Aorta (tissue), 5 donors: ENCODE data around the gene ADRM1. TPM values are rescaled to one million over a fixed set of nuclear protein-coding genes. Genes with fewer than 3 reads are reported as not detected.

Experiments used
- ATAC-seq: fragments of 200-7000 bp; cut with Tn5 transposase; one replicate; pipeline ENCODE4 v1.9.1; 2022; ENCODE audit warnings: moderate library complexity; ENCODE audit not compliant: low FRiP score
- DNase-seq, 2 donors: peaks; one replicate each; pipeline ENCODE4 v3.0.0-alpha.2; 2020
- H3K27ac ChIP-seq, 2 donors: one replicate each; pipeline ENCODE4 v1.5.1; 2013; ENCODE audit warnings: low read length in 2 of 2, mild to moderate bottlenecking in 2 of 2, moderate library complexity in 2 of 2, control low read depth in 1 of 2, inconsistent platforms in 1 of 2, low read depth in 1 of 2
- H3K27me3 ChIP-seq, 2 donors: one replicate each; pipeline ENCODE4 v1.6.1; 2013; ENCODE audit warnings: control low read depth in 1 of 2, low read length in 1 of 2, mild to moderate bottlenecking in 1 of 2, moderate library complexity in 1 of 2; ENCODE audit not compliant: insufficient read depth in 2 of 2, control insufficient read depth in 1 of 2
- H3K36me3 ChIP-seq, 2 donors: one replicate each; pipeline ENCODE4 v1.6.1; 2013; ENCODE audit warnings: control low read depth in 1 of 2, low read length in 1 of 2, mild to moderate bottlenecking in 1 of 2; ENCODE audit not compliant: insufficient read depth in 2 of 2, control insufficient read depth in 1 of 2
- H3K4me1 ChIP-seq, 2 donors: one replicate each; pipeline ENCODE4 v1.6.1; 2013; ENCODE audit warnings: low read length in 2 of 2, control low read depth in 1 of 2, mild to moderate bottlenecking in 1 of 2, moderate library complexity in 1 of 2; ENCODE audit not compliant: insufficient read depth in 2 of 2, control insufficient read depth in 1 of 2
- H3K4me3 ChIP-seq, 2 donors: one replicate each; pipeline ENCODE4 v1.5.1; 2013; ENCODE audit warnings: low read length in 2 of 2, control low read depth in 1 of 2, mild to moderate bottlenecking in 1 of 2
- H3K9me3 ChIP-seq: one replicate; pipeline ENCODE4 v1.6.1; 2013; ENCODE audit warnings: mild to moderate bottlenecking, low read length; ENCODE audit not compliant: control insufficient read depth
- WGBS, 2 donors: extraction: QIAGEN DNeasy Blood & Tissue Kit; methylation state at CpG; one replicate each; pipeline ENCODE4 v1.1.7; 2013; 5-methylcytosine and 5-hydroxymethylcytosine counted together
- intact Hi-C, 2 donors: fragments of 100-400 bp; cut with DNase I; formaldehyde crosslinking; loops; one replicate each; pipeline versions ENCODE4 v1.14.2 to v1.15.0; 2022
- polyA plus RNA-seq, 2 donors: library from polyadenylated mRNA; stranded (reverse); fragments of 200-250 nt; gene quantifications; one replicate each; pipeline ENCODE4 v1.2.3, GENCODE V29; 2013
- total RNA-seq, 2 donors: library from RNA; stranded (reverse); fragmentation: NEBNext Ultra II Directional; extraction: Animal tissue kit (Norgen Biotek cat#: 25700); gene quantifications; one replicate each; pipeline ENCODE4 v1.2.1, GENCODE V29; 2021
- donor health status: healthy with polysubstance abuse.
- donor health status: Bipolar disorder and iron deficiency.
- donor health status: DM: no; HTN: no; CAD: no.
- donor health status: DM: no; HTN: no; CAD: no.
- donor health status: DM: yes; HTN: yes; CAD: no.

Gene ADRM1
- total and polyA plus RNA-seq, 4 donors, result 41.4 to 80.9 (median 58.9) TPM

DNA sequence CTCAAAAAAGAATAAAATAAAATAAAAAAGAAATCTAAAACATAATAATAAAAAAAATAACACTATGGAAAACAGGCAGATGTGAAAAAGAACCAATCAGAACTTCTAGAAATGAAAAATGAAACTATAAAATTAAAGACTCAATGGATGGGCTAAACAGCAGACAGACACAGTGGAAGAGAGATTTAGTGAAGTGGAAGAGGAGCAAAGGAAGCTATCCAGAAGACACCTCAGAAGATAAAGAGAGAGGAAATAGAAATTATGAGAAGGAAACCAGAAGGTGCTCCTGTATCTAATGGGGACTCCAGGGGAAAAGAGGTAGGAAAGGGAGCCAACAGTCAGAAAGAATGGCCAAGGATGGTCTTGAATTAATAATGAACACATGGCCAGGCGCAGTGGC is 45.8 kb downstream of the ADRM1 start:
- DNase-seq, result no peak
- intact Hi-C loops, result loop anchor here in 1 of 2 donors (5.0 kb wide), 1 partner anchor 36 kb away; no protein-coding TSS in a partner anchor

DNA sequence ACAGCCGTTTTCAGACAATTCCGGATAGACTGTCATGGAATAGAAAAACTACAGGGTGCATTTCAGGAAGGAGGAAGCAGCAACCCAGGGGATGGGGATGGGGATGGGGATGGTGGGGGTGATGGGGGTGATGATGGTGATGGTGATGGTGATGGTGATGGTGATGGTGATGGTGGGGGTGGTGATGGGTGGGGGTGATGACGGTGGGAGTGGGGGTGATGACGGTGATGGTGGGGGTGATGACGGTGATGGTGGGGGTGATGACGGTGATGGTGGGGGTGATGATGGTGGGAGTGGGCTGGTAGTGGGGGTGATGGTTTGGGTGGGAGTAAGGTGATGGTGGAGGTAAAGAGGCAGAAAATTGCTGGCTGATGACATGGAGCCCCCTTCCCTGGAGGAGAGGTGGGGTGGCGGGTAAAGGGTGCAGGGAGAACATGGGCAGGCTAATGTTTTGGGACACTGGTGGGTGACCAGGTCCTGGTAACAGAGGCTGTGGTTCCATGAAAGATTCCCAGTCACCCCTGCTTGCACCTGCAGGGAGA is 46.8 kb downstream of the ADRM1 start:
- no peak for DNase-seq
- intact Hi-C loops, result loop anchor here in 1 of 2 donors (5.0 kb wide), 2 partner anchors 37 to 38 kb away; partner anchors contain the start of gene RPS21
- Histone ChIP-seq H3K27ac (no peak overlapping the region), H3K36me3 (peaks cover 0 to 5% of the 10 kb centered on the region in 2 donors), H3K4me3 (no peak overlapping the region), H3K4me1 (no peaks in the 10 kb centered on the region), H3K9me3 (no peaks in the 10 kb centered on the region), H3K27me3 (no peaks in the 10 kb centered on the region)
- 81 to 86% methylated on average over 7 of the region's 7 CpGs for WGBS, 2 donors
- ATAC-seq, result no peak

More for the DNA sequence above, 45.8 kb downstream of the ADRM1 start:
- Histone ChIP-seq H3K27ac (no peak overlapping the region), H3K27me3 (no peaks in the 10 kb centered on the region), H3K4me1 (no peaks in the 10 kb centered on the region), H3K36me3 (peaks cover 0 to 5% of the 10 kb centered on the region in 2 donors), H3K4me3 (no peak overlapping the region), H3K9me3 (no peaks in the 10 kb centered on the region)
- ATAC-seq, result no peak
- 65 to 94% methylated on average over 1 of the region's 1 CpG for WGBS, 2 donors

DNA sequence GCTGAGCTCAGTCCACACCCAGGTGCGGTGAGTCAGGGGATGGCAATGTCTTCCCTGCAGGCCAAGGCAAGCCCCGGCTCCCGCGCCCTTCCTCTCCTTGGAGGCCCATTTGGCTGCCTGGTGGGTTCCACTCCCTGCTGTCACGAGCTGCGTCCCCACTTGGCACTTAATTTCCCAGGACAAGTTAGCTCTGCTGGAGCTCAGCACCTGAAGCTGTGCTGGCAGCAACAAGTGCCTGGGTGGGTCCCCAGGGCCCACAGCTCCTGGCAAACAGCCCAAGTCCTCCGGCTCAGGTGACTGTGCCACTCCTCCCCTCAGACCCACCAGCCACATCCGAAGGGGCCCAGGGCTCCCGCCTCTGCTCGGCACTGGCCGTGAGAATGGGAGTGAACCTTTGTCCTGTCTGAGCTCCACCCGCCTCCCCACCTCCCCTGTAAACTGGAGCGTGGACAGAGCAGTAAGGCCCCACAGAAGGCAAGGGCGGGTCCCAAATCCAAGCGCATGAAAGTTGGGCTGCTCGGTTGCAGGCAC is 47.4 kb downstream of the ADRM1 start:
- ATAC-seq, result no peak
- WGBS, 2 donors, result 65 to 74% methylated on average over 15 to 16 of the region's 16 CpGs
- DNase-seq, result peak in 1 of 2 donors; percentile 40
- H3K4me3 ChIP-seq, result no peak overlapping the region
- H3K36me3 ChIP-seq, result peaks cover 0 to 5% of the 10 kb centered on the region in 2 donors
- H3K4me1 ChIP-seq, result no peaks in the 10 kb centered on the region
- no peaks in the 10 kb centered on the region for H3K9me3 ChIP-seq
- intact Hi-C loops, result loop anchor here in 1 of 2 donors (5.0 kb wide), 1 partner anchor 37 kb away; the partner anchor contains the start of gene RPS21
- H3K27me3 ChIP-seq, result no peaks in the 10 kb centered on the region
- no peak overlapping the region for H3K27ac ChIP-seq

DNA sequence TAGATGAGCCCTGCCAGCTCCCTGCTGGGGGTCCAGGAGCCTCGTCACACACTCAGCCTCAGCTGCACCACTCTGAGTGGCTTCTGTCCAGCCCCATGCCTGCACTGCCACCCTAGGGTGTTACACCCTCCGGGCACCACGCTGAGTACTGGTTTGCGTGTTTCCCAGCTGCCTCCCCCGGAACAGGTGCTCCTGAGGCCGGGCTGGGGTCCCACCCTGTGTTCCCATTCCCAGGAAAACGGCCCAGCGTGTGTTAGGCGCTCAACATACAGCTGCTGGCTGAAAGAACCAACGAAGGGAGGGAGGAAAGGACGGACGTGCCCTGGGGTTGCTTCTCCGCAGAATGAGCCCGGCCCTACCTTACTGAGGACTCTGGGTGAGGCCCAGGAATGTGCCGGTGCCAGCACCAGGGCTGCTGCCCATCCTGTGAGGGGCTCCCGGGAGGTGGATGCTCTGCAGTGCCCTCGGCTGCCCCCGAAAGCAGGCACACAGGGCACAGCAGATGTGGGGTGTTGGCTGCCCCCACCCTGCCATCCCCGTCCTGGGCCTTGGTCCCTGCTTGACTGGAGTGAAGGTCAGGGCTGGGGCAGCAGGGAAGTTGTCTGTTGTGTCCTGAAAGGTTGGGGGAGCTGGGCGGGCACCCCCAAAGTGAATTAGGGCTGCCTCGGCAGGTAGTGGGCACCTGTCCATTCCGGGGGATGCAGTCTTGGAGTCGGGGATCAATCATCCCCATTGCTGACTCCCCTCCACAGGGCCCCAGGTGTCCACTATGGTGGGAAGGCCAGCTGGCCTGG is 48.0 kb downstream of the ADRM1 start:
- ATAC-seq, result no peak
- no peak overlapping the region for H3K27ac ChIP-seq

DNA sequence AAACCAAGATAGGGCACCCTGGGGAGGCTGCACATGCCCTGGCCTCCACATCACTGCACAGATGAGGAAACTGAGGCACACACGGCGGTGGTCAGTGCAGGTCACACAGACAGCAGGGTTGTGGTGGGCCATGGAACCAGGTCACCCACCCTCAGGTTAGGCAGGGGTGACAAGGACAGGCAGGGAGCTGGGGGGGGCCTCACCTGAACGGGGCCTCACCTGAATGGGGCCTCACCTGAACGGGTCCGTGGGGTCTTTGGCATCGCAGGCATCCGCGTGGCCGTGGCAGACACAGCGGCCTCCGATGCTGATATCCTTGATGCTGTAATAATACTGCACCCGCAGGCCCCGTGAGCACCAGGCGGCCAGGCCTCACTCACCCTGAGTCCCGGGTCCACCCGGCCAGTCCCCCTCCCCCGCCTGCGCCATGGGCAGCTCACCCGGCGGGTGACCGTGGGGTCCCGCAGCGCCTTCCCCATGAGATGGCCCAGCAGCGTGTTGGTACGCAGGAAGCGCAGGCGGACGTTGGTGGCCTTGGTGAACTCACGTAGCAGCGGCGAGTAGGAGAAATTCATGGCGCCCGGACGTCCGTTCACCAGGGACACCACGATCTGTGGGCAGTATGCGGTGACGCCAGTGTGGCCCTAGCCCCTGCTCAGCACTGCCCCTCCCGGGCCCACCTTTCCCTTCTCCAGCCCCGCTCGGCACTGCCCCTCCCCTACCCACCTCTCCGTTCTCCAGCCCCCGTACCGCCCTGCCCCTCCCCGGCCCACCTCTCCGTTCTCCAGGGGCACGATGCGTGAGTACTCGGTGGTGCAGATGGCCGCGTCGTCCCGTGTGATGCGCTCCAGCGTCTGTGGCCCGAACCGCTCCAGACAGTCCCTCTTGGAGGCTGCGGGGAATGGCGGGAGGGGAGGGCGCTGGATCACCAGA is 48.9 kb downstream of the ADRM1 start:
- intact Hi-C loops, result loop anchor here (2.0 to 5.0 kb wide), 3 partner anchors 25 to 49 kb away; partner anchors contain the start of genes ADRM1 (in 1 of the 2) and RPS21 (in 1 of the 2)
- Histone ChIP-seq H3K27ac (peak overlapping the region in 1 of 2 donors; percentile 2), H3K36me3 (peaks cover 0 to 2% of the 10 kb centered on the region in 2 donors), H3K4me1 (no peaks in the 10 kb centered on the region), H3K9me3 (no peaks in the 10 kb centered on the region), H3K4me3 (no peak overlapping the region), H3K27me3 (no peaks in the 10 kb centered on the region)
- ATAC-seq, result no peak
- 88% methylated on average over 60 of the region's 60 CpGs for WGBS, 2 donors
- DNase-seq, result peak in 1 of 2 donors; percentile 47

More for the DNA sequence above, 48.0 kb downstream of the ADRM1 start:
- DNase-seq, result peak in 1 of 2 donors; percentile 49
- Histone ChIP-seq H3K4me3 (no peak overlapping the region), H3K36me3 (peaks cover 0 to 3% of the 10 kb centered on the region in 2 donors), H3K4me1 (no peaks in the 10 kb centered on the region), H3K27me3 (no peaks in the 10 kb centered on the region), H3K9me3 (no peaks in the 10 kb centered on the region)
- WGBS, 2 donors, result 78 to 83% methylated on average over 23 of the region's 23 CpGs
- intact Hi-C loops, result loop anchor here in 1 of 2 donors (5.0 kb wide), 1 partner anchor 36 kb away; the partner anchor contains the start of gene RPS21

DNA sequence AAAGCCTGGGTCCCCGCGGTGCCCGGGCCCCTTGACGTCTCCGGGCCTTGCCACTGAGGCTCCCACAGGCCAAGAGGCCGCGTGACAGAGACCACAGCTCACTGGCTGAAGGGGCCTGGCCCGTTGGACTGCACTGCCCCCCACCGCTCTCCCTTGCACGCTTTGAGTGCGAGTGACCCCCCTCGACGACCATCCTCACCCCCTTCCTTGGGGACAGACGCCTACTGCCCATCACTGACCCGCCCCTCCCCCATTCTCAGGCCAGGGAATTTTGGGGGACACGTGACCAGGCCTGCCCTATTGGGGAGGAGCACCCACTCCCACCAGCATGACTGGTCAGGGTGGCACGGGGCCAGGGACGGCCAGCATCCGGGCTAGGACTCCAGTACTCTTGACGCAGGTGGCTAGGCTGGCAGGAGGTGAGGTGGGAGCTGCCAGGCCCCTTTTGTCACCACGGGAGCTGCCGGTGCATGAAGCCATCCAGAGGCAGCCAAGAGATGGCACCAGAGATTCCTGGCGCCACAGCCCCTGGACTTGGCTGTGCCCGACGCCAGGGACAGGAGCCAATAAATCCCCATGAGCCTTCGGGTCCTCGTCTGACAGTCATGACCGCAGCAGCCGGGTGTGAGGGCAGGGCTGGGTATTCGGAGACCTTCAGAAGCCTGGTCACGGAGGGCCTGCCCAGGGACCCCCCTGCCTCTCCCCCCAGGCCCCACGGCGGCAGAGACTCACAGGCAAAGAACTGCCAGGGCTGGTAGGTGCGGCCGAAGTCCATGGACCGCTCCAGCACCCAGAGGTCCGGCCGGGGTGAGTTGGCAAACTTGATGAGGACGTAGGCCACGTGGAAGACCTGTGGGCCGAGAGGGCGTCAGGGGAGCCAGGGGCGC is 49.8 kb downstream of the ADRM1 start:
- intact Hi-C loops, result loop anchor here (2.0 to 5.0 kb wide), 3 partner anchors 24 to 50 kb away; partner anchors contain the start of genes ADRM1 (in 1 of the 2) and RPS21 (in 1 of the 2)
- H3K27ac ChIP-seq, result peak overlapping the region in 1 of 2 donors; percentile 58
- no peaks in the 10 kb centered on the region for H3K36me3 ChIP-seq
- DNase-seq (peak; percentile 86 to 94), ATAC-seq (peak; percentile 9)
- no peaks in the 10 kb centered on the region for H3K4me1 ChIP-seq
- H3K27me3 ChIP-seq, result no peaks in the 10 kb centered on the region
- 33 to 34% methylated on average over 42 to 43 of the region's 43 CpGs for WGBS, 2 donors
- no peak overlapping the region for H3K4me3 ChIP-seq
- no peaks in the 10 kb centered on the region for H3K9me3 ChIP-seq

DNA sequence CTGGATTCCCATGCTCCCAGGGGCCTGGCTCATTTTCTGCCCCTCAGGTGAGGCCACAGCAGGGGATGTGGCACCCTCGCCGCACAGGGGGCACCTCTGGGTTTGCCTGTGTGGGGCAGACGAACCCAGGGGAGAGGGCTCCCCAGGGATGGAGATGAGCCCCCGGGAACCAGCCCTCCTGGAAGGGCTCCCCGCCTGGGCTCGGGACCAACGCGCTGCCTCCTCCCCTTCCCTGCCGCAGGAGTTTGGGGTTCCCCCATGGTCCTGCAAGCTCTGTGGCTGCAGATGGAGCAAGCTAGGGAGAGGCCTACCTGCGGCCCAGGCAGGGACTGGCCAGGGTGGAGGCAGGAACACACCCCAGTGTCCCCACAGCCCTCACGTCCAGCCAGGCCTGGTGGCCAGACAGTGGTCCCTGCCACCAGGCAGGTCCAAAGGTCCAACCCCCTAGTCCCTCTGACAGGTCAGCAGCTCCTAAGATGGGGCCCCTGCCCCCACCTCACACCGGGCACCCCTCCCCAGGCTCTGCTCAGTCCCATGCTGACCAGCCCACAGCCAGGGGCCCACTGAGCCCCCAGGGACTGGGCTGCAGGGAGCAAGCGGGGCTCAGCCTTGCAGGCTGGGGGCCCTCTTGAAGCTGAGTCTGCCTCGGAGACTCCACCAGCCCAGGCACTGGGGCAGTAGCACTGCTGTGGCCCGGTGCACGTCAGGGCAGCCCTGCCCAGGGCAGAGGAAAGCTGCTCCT is 50.7 kb downstream of the ADRM1 start:
- Histone ChIP-seq H3K9me3 (no peaks in the 10 kb centered on the region), H3K36me3 (no peaks in the 10 kb centered on the region), H3K27me3 (no peaks in the 10 kb centered on the region), H3K4me3 (no peak overlapping the region), H3K4me1 (no peaks in the 10 kb centered on the region), H3K27ac (peak overlapping the region in 1 of 2 donors; percentile 58)
- no peak for ATAC-seq
- intact Hi-C loops, result loop anchor here (2.0 to 5.0 kb wide), 3 partner anchors 23 to 51 kb away; partner anchors contain the start of genes ADRM1 (in 1 of the 2) and RPS21 (in 1 of the 2)
- peak in 1 of 2 donors; percentile 40 for DNase-seq
- WGBS, 2 donors, result 72 to 79% methylated on average over 13 to 16 of the region's 16 CpGs
